LNCAP (cell line): Measurements from ENCODE around the gene GABRA5.

Experiments used
- TF ChIP-seq, protein P1 (sequence below): fragments of 450-650 bp; IDR thresholded peaks from 2 replicates; pipeline ENCODE4 v1.5.1; 2017; ENCODE audit warnings: mild to moderate bottlenecking

Gene GABRA5

DNA sequence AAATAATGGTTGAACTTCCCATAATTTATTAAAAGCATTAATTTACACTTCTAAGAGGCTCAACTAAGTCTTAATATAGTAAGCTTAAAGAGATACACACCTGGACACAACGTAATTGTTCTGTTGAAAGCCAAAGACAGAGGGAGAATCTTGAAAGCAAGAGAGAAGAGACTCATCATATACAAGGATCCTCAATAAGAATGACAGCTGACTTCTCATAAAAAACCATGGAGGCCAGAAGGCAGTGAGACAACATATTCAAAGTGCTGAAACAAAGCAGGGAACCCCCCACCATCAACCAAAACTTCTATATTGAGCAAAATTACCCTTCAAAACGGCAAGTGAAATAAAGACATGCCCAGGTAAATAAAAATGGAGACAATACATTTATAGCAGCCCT is 87.5 kb downstream of the GABRA5 start:
- TF ChIP-seq, protein P1, sequence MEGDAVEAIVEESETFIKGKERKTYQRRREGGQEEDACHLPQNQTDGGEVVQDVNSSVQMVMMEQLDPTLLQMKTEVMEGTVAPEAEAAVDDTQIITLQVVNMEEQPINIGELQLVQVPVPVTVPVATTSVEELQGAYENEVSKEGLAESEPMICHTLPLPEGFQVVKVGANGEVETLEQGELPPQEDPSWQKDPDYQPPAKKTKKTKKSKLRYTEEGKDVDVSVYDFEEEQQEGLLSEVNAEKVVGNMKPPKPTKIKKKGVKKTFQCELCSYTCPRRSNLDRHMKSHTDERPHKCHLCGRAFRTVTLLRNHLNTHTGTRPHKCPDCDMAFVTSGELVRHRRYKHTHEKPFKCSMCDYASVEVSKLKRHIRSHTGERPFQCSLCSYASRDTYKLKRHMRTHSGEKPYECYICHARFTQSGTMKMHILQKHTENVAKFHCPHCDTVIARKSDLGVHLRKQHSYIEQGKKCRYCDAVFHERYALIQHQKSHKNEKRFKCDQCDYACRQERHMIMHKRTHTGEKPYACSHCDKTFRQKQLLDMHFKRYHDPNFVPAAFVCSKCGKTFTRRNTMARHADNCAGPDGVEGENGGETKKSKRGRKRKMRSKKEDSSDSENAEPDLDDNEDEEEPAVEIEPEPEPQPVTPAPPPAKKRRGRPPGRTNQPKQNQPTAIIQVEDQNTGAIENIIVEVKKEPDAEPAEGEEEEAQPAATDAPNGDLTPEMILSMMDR = no peak

DNA sequence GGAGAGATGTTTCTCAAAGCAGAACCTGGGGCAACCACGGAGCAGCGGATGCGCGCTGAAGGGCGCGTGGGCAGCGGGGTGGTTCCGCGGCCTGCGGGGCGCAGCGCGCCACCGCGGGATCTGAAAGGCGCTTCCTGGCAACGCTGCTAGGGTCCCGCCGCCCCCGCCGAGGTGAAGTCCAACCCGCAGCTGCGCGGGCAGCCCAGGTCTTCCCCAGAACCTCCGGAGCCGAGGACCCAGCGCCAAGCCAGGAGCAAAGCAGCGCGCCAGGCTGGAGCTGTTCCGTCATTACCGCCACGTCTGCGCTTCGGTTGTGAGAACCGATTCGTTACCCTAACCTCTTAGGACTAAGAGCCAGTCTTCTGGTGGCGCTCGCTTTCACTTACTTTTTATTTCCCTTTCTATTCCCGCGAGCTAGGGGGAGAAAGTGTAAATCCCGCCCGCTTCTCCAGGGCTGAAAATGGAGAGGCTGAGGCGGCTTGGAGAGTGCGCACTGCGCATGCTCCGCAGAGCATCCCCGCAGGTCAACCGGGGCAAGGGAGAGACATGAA is 100.9 kb downstream of the GABRA5 start:
- TF ChIP-seq, protein P1 = no peak

DNA sequence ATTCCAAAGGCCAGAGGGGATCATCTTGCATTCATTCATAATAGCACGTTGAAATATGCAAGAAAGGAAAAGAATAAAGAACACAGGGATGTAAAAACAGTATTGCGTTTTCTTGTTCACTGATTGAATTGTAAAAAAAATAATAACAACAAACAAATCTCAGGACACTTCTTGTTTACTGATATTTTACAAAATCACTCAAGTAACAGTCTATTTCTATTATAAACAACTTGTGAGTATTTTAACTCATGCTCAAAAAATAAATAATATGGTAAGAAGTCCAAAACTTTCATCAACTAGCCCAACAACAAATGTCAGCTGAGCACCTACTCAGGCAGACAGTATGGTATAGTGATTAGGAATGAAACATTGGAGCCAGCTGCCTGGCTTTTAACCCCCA is 101.9 kb downstream of the GABRA5 start:
- TF ChIP-seq, protein P1 = no peak

DNA sequence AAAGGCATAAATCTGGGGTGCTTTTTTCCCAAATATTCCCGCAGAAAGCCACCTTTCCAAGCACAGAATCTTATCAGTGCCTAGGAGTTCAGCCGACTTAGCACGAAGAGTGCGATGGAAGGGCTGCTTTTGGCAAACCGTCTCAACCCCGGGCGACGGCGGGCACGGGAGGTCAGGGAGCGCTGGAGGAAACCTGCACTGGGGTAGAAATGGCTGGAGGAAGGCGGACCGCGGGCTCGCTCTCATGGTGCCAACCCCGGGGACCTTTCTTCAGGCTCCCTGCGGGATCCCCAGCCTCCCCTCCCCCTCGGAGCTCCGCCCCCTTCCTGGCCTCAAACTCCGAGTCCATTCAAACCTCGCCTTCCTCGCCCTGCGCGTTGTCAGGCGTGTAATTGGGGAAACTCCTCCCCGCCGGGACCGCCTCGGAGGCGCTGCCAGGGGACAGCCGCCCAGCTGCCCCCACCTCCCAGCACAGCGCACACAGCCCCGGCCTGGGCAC is 103.9 kb downstream of the GABRA5 start, which contains the start of gene GABRG3:
GABRG3 (plus strand) TSS at position 470 of the 499 bp plus-strand sequence.
- TF ChIP-seq, protein P1 = no peak

DNA sequence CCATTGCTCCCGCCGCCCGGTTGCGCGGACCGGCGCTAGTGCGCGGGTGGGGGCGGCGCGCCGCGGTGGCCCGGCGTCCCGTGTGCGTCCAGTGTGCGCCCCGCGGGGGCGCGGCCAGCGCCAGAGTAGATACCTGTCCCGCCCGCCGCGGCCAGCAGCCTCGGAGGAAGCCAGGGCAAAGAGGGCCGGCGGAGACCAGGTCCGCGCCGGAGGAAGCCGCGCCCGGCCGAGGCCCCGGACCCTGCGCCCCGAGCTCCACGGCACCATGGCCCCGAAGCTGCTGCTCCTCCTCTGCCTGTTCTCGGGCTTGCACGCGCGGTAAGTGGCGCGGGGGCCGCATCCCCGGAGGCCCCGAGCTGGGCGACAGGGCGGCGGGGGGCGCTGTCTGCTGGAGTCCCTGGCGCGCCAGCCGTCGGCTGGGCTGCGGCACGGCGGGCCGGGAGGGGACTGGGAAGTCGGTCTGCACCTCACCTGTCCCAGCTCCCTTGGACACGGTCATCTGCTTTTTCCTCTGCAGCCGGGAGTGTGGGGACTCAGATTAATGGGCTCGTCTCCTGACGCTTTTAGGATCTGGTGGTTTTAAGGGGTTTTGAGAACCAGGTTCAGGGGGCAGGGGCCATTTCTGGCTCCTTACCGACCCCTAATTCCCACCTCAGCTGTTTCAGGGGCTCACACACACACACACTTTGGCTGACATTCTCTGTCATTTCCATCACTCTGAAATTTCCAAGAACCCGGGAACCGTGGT is 104.6 kb downstream of the GABRA5 start:
- TF ChIP-seq, protein P1 = no peak; the same call in 1 of the 2 replicates

DNA sequence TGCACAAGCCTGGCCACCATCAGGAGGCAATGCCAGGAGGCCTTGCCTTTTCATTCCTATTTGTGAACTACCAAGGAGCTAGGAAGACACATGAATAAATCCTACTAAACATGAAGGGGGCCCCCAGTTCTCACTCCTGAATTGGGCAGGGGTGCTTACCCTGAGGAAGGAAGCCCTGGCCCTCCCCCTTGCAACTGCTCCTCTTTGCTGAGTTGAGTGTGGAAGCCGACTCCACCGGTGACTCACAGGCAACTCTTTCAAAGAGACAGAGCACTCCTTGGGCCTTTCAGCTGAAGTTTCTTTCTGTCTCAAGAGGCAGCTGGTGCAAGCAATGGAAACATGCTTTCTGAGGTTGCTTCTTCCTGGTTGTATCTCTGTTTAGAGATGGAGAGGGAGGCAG is 105.8 kb downstream of the GABRA5 start:
- TF ChIP-seq, protein P1 = no peak

DNA sequence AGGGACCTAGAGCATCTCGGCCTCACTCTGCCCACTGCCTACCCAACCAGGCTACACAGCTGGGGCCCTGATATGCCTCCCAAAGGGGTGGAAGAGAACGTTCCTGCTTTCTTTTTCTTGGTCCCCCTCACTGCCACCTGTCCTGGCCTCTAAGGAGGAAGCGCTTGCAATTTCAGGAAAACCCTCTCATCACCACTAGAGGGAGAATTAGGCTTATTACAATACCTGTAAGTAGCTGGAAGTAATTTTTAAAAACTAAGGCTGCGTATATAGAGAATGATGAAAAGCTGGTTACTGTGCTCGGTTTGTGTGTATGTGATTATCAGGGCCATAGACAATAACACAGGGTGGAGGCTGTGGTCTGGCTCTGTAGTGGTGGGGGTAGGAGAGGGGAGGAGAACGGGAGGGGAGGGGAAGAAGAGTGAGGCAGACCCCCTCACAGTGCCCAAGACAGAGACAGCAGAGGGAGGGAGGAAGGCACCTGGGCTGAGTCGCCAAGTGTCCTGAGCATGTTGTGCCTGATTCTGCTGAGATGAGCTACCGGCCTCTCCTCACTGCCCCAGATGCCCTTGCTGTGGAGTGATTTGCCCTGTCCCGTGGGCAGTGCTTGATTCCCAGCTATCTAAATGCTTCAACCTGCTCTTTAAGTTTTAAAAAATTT is 107.4 kb downstream of the GABRA5 start:
- TF ChIP-seq, protein P1 = peak; percentile 70
